Stimulated activated naive CD8-positive, alpha-beta T cell treated with anti-CD3 and anti-CD28 coated beads, Interleukin-15, Interleukin-2, amounts not matched to agents 100 ng/mL and 50 ng/mL, for 24 hours (primary cell): ENCODE results near the gene ULBP1.
"Not testable (repeated sequence)": the region's sequence is repeated elsewhere in the genome, so short reads cannot be mapped to it uniquely, and the experiment has no call there.

Experiments
- H3K27ac Mint-ChIP-seq: one replicate; pipeline ENCODE4 v1.8.0; 2021; ENCODE audit warnings: mild to moderate bottlenecking, mixed read lengths
- H3K27me3 Mint-ChIP-seq: one replicate; pipeline ENCODE4 v1.8.0; 2021; ENCODE audit warnings: mixed read lengths
- H3K36me3 Mint-ChIP-seq: one replicate; pipeline ENCODE4 v1.8.0; 2021; ENCODE audit warnings: low read depth, mixed read lengths
- H3K4me1 Mint-ChIP-seq: one replicate; pipeline ENCODE4 v1.8.0; 2021; ENCODE audit warnings: low read depth, mixed read lengths
- H3K4me3 Mint-ChIP-seq: one replicate; pipeline ENCODE4 v1.8.0; 2021; ENCODE audit warnings: mild to moderate bottlenecking, mixed read lengths
- H3K9me3 Mint-ChIP-seq: one replicate; pipeline ENCODE4 v1.8.0; 2021; ENCODE audit warnings: mixed read lengths

ULBP1 gene

DNA sequence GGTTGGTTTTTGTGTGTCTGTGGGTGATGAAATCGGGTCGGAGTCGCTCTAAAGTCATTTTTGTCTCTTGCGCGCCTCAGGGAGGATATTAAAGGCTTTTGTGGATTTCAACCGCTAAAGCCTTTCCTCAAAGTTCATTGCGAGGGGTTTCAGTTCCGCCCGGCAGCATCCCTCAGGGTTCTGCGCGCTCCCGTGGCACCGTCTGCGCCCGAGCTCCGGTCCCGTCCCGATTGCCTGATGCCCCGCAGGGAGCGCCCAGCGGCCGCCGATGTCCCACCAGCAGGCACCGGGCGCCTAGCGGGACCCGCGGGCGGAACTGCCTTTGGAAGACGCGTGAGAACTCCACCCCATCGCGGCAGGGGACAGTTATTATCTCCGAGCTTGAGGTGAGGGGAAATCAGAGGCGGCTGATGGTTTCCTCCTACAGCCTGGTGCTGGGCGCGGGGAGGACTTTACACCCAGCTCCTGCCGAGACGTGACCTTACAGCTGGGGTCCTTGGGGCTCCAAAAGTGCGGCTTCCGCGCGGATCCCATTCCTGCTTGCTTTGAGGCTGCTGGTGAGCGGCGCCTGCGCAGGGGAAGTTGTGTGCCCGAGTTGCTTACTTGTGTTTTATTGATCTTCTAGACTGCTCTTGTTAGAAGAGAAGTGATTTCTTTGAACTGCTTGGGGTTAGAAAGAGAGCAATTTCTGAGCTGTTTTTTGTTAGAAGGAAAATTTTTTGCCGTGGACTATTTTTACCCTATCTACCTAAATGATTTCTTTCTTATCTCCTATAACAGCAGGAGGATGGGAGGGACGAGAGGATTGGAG, 27.1 kb downstream of the ULBP1 start:
- peaks cover 95% of the 10 kb centered on the region for H3K27me3 Mint-ChIP-seq
- H3K4me3 Mint-ChIP-seq: peak overlapping the region; percentile 81
- peak overlapping the region; percentile 60 for H3K27ac Mint-ChIP-seq
- peaks cover 6% of the 10 kb centered on the region for H3K9me3 Mint-ChIP-seq
- H3K36me3 Mint-ChIP-seq: no peaks in the 10 kb centered on the region
- H3K4me1 Mint-ChIP-seq: peaks cover 32% of the 10 kb centered on the region

DNA sequence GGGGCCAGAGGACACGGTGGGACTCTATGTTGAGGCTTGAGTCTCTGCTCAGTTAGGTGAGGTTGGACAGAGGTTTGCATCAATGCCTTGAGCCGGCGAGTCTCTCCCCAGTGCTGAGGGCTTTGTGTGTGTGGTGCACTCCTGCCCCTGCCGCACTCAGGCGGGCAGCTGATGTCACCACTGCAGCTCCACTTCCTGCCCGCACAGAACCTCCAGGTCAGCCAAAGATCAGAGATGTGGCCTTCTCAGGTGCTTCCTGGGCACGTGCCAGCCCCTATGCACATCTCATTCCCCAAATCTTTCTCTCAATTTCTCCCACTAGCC, 27.7 kb downstream of the ULBP1 start:
- H3K4me1 Mint-ChIP-seq: peaks cover 32% of the 10 kb centered on the region
- not testable (repeated sequence) for H3K36me3 Mint-ChIP-seq, H3K9me3 Mint-ChIP-seq, H3K27ac Mint-ChIP-seq
- H3K27me3 Mint-ChIP-seq: peaks cover 95% of the 10 kb centered on the region
- H3K4me3 Mint-ChIP-seq: peak overlapping the region; percentile 81

DNA sequence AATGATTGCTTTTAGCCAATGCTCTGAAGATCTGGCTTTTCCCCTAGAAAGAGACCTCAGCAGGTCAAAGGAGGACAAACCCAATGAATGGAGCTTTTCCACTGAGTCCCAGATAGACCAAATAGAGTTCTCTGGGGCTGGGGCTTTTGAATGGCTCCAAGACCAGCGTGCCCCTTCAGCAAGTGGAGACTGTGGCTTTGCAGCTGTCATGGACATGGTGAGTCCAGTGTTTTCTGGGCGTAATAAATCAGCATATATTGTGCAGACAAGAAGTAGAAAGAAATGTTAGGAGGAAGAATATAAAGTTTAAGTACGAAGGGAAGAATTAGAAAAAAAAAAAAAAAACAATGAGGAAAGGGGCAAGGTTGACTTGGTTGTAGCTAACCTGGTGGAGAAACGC, 28.1 kb downstream of the ULBP1 start:
- no peak overlapping the region for H3K4me3 Mint-ChIP-seq
- H3K36me3 Mint-ChIP-seq: no peaks in the 10 kb centered on the region
- H3K27ac Mint-ChIP-seq: no peak overlapping the region
- peaks cover 6% of the 10 kb centered on the region for H3K9me3 Mint-ChIP-seq
- H3K4me1 Mint-ChIP-seq: peaks cover 32% of the 10 kb centered on the region
- peaks cover 95% of the 10 kb centered on the region for H3K27me3 Mint-ChIP-seq

- no peak overlapping the region for H3K4me3 Mint-ChIP-seq
Measured at GRCh38 chr6:149995235-149995750, 31.6 kb downstream of the ULBP1 start.

GRCh38 chr6:149995971-149996370, 32.2 kb downstream of the ULBP1 start:
- Mint-ChIP-seq H3K27me3 (peaks cover 95% of the 10 kb centered on the region), H3K4me1 (peaks cover 19% of the 10 kb centered on the region), H3K27ac (no peak overlapping the region), H3K36me3 (no peaks in the 10 kb centered on the region), H3K4me3 (no peak overlapping the region), H3K9me3 (no peaks in the 10 kb centered on the region)

More at GRCh38 chr6:149995235-149995750, 31.6 kb downstream of the ULBP1 start:
- H3K36me3 Mint-ChIP-seq: no peaks in the 10 kb centered on the region
- H3K27me3 Mint-ChIP-seq: peaks cover 93% of the 10 kb centered on the region
- no peak overlapping the region for H3K27ac Mint-ChIP-seq
- H3K4me1 Mint-ChIP-seq: peaks cover 17% of the 10 kb centered on the region
- H3K9me3 Mint-ChIP-seq: no peaks in the 10 kb centered on the region

DNA sequence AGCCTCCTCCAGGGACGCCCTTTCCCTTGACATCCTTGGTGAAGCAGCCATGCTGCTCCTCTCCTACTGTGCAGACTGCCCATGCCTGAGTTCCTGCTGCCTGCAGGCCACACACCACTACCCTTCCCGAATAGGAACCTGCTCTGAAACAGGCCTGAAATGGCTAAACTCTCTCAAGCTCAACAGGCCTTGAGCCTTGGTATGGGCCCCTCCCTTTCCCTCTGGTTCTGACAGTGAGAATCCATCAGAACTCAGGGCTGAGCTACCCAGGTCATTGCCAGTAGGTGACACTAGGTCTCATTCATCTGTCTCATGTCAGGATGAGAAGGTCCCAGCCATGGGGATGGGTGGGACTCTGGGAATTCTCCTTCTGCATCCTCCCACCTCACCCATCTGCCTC, 35.9 kb downstream of the ULBP1 start:
- H3K4me1 Mint-ChIP-seq: peaks cover 36% of the 10 kb centered on the region
- H3K4me3 Mint-ChIP-seq: no peak overlapping the region
- no peaks in the 10 kb centered on the region for H3K36me3 Mint-ChIP-seq
- H3K27ac Mint-ChIP-seq: no peak overlapping the region
- H3K9me3 Mint-ChIP-seq: no peaks in the 10 kb centered on the region
- H3K27me3 Mint-ChIP-seq: peaks cover 63% of the 10 kb centered on the region

DNA sequence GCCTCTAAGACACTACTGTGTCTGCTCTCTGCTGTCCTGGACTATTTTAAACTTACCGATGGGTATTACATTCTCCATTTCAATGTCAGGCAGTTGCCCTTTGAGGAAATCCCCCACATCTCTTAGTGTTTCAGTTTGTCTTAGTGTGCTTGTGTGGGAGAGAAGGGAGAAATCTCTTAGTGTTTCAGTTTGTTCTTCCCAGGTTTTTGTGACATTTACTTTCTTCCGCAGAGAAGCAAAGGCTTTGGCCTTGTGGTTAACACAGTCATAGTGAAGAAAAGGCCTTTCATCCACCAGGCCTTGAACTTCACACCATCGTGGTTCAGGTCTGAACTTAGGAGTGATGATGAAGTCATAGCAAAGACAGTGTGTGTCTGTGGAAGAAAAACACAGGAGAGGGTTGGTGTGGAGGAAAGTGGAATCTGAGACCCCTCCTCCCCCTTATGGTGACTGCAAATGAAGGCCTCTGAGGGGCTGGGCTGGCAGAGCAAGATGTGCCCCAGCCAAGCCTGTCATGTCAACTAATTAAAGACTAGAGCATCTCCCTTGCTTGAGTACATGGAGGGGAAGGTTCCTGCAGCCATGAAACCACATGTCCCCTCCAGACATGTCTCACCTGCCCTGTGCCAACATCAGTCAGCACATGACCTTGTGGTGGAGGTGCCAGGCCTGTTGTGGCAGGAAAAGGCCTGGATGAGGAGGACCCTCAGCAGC, 37.7 kb downstream of the ULBP1 start:
- Mint-ChIP-seq H3K36me3 (no peaks in the 10 kb centered on the region), H3K9me3 (no peaks in the 10 kb centered on the region), H3K4me1 (peaks cover 48% of the 10 kb centered on the region), H3K27me3 (peaks cover 50% of the 10 kb centered on the region), H3K4me3 (peak overlapping the region; percentile 35), H3K27ac (peak overlapping the region; percentile 77)

DNA sequence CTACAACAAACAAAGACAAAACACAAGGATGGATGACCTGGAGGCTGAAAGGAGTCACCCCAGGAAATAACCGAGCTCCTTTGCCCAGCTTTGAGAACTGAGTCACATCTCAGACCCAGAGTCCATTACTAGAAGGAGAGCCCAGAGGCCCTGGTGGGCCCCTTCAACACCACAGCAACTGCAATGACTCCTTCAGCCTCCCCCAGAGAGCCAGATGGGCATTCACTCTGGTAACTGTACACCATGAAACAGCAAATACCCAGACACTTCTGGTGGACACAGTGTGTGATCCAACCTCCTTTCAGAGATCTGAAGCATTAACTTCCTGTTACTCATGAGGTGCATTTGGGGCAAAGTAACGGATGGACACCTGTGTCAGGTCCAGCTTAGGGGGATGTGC, 39.0 kb downstream of the ULBP1 start:
- peaks cover 60% of the 10 kb centered on the region for H3K4me1 Mint-ChIP-seq
- no peaks in the 10 kb centered on the region for H3K9me3 Mint-ChIP-seq
- peaks cover 37% of the 10 kb centered on the region for H3K27me3 Mint-ChIP-seq
- no peak overlapping the region for H3K27ac Mint-ChIP-seq
- H3K36me3 Mint-ChIP-seq: no peaks in the 10 kb centered on the region
- H3K4me3 Mint-ChIP-seq: no peak overlapping the region

DNA sequence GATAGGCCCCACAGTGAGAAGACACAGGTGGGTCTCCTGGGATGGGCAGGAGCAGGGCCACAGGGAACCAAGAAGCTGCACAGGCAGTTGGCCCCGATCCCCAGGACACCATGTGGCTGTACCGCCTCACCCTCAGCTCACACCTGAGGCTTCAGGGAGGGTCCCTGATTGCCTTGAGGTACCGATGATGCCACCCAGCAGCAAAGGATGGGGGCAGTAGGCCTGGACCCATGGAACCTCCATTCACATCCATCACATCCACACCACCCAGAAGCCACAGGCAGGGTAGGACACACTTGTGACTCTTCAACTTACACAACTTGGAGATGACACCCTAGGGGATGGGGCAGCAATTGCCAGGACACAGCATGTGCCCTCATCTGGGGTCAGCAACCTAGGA, 39.9 kb downstream of the ULBP1 start:
- not testable (repeated sequence) for H3K9me3 Mint-ChIP-seq, H3K4me3 Mint-ChIP-seq, H3K36me3 Mint-ChIP-seq, H3K27ac Mint-ChIP-seq
- Mint-ChIP-seq H3K4me1 (peaks cover 66% of the 10 kb centered on the region), H3K27me3 (peaks cover 35% of the 10 kb centered on the region)

GRCh38 chr6:150004101-150004782, 40.5 kb downstream of the ULBP1 start:
- Mint-ChIP-seq H3K9me3 (no peaks in the 10 kb centered on the region), H3K27me3 (peaks cover 35% of the 10 kb centered on the region), H3K27ac (peak overlapping the region; percentile 12), H3K36me3 (no peaks in the 10 kb centered on the region), H3K4me3 (peak overlapping the region; percentile 78), H3K4me1 (peaks cover 68% of the 10 kb centered on the region)

DNA sequence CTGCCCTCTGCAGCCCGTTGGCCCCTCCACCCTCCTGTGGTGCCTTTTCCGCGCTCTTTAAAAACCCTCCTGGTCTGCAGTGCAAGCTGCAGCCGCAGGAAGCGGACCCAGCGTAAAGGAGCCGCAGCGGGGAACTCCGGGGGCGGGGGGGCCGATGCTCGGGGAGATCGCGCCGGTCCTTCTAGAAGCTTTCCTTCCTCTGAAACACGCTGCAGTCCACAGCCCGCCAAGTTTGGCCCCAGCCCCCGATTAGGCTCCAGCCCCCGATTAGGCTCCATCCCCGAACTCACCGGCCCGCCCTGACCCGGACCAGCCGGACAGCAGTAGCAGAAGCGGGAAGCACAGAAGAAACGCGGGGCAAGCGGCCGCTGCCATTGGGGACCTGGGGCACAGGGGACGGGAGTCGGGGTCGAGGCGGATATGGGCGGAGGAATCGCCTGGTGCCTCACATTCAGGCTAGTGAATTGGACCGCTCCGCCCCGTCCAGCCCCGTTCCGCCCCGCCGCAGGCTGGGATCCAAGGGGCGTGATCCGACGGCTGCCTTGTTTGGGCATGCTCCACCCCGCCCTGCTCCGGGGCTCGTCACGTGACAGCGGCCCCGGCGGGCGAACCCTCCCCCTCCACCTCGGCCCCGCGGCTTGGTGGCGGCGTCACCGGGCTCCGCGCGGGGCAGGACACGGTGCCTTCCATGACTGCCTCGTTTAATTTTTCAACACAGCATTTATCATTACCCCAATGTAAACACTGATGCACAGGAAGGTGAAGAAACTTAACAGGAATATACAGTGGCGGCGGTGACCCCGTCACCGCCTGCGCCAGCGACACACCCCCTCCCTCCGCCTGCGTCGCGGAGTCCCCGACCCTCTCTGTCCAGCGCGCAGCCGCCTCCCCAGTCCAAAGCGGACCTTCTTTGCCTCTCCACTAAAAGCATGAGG, 41.3 kb downstream of the ULBP1 start:
- Mint-ChIP-seq H3K27ac (peak overlapping the region; percentile 40), H3K4me3 (peak overlapping the region; percentile 78)

GRCh38 chr6:150005761-150006651, 42.3 kb downstream of the ULBP1 start:
- Mint-ChIP-seq H3K27me3 (peaks cover 35% of the 10 kb centered on the region), H3K4me1 (peaks cover 59% of the 10 kb centered on the region), H3K4me3 (peak overlapping the region; percentile 78), H3K36me3 (no peaks in the 10 kb centered on the region), H3K9me3 (no peaks in the 10 kb centered on the region), H3K27ac (no peak overlapping the region)

More for the DNA sequence above, 41.3 kb downstream of the ULBP1 start:
- Mint-ChIP-seq H3K36me3 (no peaks in the 10 kb centered on the region), H3K4me1 (peaks cover 68% of the 10 kb centered on the region), H3K9me3 (no peaks in the 10 kb centered on the region), H3K27me3 (peaks cover 35% of the 10 kb centered on the region)

GRCh38 chr6:150006961-150007464, 43.3 kb downstream of the ULBP1 start:
- Mint-ChIP-seq H3K36me3 (no peaks in the 10 kb centered on the region), H3K27ac (peak overlapping the region; percentile 43), H3K4me1 (peaks cover 49% of the 10 kb centered on the region), H3K27me3 (peaks cover 45% of the 10 kb centered on the region), H3K9me3 (no peaks in the 10 kb centered on the region), H3K4me3 (no peak overlapping the region)
